Measurements from ENCODE around the gene SUSD2.

The SUSD2 gene

GRCh38 chr22:24153959-24154358 lies 27.3 kb upstream of the SUSD2 start:
- no peak for TF ChIP-seq CTCF (conservative IDR thresholded peaks at IDR 0.05; ENCODE audit: low read depth, low read length)
- H3K4me3 ChIP-seq (ENCODE audit: low read depth, low read length): no peak overlapping the region
- no peak for DNase-seq (ENCODE audit: low read depth)

- no peak for DNase-seq (ENCODE audit: low read depth)
- no peak for TF ChIP-seq CTCF (conservative IDR thresholded peaks at IDR 0.05; ENCODE audit: low read depth, low read length)
- no peak overlapping the region for H3K4me3 ChIP-seq (ENCODE audit: low read depth, low read length)
Observed at GRCh38 chr22:24154826-24155225, 26.5 kb upstream of the SUSD2 start.

GRCh38 chr22:24155627-24156140 lies 25.6 kb upstream of the SUSD2 start:
- peak overlapping the region; percentile 74 for H3K4me3 ChIP-seq (ENCODE audit: low read depth, low read length)
- TF ChIP-seq CTCF (conservative IDR thresholded peaks at IDR 0.05; ENCODE audit: low read depth, low read length): peak; percentile 54
- DNase-seq (ENCODE audit: low read depth): peak; percentile 62

GRCh38 chr22:24156141-24156912 lies 25.0 kb upstream of the SUSD2 start:
- DNase-seq (ENCODE audit: low read depth): peak; percentile 50
- TF ChIP-seq CTCF (conservative IDR thresholded peaks at IDR 0.05; ENCODE audit: low read depth, low read length): no peak
- peak overlapping the region; percentile 74 for H3K4me3 ChIP-seq (ENCODE audit: low read depth, low read length)

- peak; percentile 79 for TF ChIP-seq CTCF (conservative IDR thresholded peaks at IDR 0.05; ENCODE audit: low read depth, low read length)
- peak; percentile 73 for DNase-seq (ENCODE audit: low read depth)
- peak overlapping the region; percentile 74 for H3K4me3 ChIP-seq (ENCODE audit: low read depth, low read length)
Observed at GRCh38 chr22:24156913-24157821, 24.1 kb upstream of the SUSD2 start.

- no peak overlapping the region for H3K4me3 ChIP-seq (ENCODE audit: low read depth, low read length)
- DNase-seq (ENCODE audit: low read depth): no peak
- peak; percentile 18 for TF ChIP-seq CTCF (conservative IDR thresholded peaks at IDR 0.05; ENCODE audit: low read depth, low read length)
Observed at GRCh38 chr22:24157822-24158135, 23.5 kb upstream of the SUSD2 start.

Measured in choroid plexus epithelial cell (primary cell).